ENCODE measurements around the gene EFHC1.
A peak's percentile ranks its signal among the peaks of the same experiment; 100 is the strongest.
"Not testable (repeated sequence)": the region's sequence is repeated elsewhere in the genome, so short reads cannot be mapped to it uniquely, and the experiment has no call there.

Gene EFHC1, protein sequence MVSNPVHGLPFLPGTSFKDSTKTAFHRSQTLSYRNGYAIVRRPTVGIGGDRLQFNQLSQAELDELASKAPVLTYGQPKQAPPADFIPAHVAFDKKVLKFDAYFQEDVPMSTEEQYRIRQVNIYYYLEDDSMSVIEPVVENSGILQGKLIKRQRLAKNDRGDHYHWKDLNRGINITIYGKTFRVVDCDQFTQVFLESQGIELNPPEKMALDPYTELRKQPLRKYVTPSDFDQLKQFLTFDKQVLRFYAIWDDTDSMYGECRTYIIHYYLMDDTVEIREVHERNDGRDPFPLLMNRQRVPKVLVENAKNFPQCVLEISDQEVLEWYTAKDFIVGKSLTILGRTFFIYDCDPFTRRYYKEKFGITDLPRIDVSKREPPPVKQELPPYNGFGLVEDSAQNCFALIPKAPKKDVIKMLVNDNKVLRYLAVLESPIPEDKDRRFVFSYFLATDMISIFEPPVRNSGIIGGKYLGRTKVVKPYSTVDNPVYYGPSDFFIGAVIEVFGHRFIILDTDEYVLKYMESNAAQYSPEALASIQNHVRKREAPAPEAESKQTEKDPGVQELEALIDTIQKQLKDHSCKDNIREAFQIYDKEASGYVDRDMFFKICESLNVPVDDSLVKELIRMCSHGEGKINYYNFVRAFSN

DNA sequence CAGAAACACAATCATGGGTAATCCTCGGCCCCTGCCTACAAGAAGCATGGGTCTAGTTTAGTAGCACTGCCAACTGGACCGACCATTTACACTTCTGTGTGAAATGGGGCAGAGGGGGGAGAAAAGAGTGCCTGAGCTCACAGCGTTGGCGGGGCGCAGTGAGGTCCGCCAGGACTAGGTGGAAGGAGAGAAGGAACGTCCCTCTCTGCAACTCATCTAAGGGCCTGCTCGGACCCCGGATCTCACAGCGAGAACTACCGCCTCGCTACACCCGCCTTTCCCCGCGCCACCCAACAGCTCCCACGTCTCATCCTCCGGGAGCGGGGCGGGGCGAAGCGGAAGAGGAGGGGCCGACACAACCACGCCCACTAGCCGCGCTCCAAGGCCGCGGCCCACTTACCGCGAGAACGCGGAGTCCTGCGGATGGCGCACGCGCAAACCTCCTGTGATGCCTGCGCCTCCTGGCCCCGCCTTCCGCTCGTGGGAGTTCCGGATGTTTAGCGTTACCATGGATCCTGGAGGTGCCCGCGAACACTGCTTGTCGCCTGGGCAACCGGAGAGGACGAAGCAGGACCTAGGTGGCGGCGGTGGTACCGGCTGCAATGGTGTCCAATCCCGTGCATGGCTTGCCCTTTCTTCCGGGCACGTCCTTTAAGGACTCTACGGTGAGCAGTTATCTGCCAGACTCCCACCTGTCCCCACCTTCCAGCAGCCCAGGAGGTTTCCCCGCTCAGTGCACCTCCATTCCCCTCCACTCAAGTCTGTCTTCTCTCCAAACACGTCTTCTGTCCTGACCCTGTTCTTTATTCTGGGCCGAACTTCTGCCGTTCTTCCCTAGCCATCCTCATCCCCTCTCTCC lies at the start of gene EFHC1:
Gene EFHC1 (plus strand): TSS at position 534 of the 859 bp plus-strand sequence. CDS start 69 bp downstream, at position 603.
- peak; percentile 93 to 95 for DNase-seq

DNA sequence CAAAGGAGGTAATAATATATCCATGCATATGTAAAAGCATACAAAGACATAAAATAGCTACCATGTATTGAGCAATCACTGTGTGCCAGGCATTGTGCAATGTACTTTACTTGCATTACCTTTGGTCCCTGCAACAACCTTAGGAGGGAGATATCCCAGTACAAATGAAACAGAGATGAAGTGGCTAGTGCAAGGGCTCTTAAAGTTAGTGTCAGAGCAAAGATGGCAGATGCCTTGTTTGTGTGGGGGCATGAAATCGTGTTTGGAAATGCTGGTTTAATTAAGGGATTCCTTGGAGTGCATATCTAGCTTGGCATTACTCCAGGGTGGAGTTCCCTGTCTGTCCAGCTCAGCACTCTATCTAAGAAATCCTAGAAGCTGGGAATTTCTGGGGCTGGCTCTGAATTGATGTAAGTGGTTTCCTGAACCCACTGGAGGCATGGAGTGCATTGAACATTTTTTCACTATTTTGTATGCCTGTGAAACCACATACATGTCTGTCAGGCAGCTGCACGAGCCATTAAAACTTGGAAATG lies 48.4 kb upstream of the EFHC1 start:
- no peak for DNase-seq

DNA sequence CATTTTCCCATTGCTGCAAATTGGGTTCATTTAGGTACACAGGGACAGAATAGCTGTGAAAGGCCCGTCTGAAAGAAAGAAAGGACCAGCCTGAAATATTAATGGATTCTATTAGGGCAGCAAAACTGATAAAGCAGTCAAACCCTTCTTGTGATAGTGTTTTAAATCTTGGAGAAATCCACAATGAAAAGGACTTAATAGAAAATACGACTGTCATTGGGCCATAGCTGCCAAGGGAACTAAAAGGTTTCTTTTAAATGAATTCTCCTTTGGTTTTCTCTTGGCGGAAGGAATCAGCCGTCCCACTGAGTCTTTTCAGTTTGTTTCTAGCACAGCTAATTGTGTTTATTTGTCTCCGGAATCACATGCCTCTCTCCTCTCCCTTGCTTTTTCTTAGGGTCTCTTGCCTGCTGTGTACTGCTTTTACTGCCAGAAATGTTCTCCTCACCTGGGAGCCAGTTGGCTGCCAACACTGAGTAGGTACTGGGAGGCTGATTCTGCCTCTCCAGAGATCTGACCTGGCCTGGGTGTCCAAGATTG lies 46.9 kb upstream of the EFHC1 start:
- no peak for DNase-seq

DNA sequence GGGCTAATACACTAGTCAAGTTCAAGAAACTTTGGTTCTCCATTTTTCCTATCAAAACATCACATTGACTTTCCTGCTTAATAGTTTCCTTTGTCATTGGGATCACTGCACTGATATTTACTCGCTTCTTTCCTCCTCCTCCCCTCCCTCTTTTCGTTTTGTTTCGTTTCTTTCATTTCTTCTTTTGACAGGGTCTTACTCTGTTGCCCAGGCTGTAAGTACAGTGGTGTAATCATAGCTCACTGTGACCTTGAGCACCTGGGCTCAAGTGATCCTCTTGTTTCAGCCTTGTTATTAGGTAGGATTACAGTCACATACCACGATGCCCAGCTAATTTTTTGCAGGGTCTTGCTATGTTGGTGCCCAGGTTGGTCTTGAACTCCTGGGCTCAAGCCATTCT lies 45.9 kb upstream of the EFHC1 start:
- DNase-seq, result no peak

DNA sequence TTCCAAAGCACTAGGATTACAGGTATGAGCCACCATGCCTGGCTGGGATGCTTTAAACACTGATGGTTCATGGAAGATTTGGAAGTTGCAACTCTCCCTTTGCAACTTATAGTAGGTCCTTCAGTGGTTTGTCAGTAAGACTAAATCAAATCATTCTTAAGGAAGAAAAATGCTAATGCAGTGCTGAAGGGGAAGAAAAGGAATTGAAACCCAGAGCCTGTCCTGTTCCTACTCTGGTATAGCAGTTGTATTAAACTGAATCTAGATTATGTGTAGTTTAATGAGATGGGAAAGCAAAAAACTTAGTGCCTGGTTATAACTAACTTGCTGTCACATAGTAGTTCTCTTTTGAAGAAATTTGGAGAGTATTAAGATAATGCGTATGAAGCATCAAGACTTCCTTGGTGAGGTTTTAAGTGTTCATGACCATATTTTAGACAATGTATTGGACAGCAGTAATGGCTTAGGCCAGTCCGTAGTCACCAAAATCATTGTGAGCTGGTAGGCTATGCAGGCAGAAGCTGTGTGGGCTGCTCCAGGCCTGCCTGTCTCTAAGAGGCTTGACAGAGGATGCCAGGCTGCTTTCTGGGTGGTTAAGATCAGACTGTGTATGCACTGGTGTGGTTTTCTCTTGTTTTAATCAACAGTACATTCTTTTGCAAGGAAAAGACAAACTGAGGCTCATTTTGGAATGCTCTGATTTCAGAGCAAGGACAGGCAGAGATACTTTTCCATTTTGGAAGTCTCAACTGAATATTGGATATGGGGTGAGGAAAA lies 44.2 kb upstream of the EFHC1 start:
- DNase-seq, result no peak

DNA sequence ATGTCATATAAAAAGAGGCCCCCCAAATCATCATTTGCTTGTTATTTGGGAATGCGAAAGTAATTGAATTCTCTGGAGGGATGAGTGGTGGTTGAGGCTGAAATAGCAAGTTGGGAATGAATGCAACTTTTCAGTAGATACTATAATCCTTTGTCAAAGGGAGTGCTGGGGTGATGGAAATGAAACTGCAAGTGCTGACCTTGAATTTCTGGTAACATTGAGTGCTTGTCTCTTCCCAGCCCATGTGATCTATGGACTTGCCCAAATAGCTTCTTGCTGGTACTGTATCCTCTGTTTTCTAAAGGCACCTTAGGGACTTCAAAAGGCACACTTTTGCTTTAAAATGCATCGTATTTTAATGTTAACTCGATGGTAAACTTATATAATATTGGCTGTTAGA lies 43.4 kb upstream of the EFHC1 start:
- no peak for DNase-seq

DNA sequence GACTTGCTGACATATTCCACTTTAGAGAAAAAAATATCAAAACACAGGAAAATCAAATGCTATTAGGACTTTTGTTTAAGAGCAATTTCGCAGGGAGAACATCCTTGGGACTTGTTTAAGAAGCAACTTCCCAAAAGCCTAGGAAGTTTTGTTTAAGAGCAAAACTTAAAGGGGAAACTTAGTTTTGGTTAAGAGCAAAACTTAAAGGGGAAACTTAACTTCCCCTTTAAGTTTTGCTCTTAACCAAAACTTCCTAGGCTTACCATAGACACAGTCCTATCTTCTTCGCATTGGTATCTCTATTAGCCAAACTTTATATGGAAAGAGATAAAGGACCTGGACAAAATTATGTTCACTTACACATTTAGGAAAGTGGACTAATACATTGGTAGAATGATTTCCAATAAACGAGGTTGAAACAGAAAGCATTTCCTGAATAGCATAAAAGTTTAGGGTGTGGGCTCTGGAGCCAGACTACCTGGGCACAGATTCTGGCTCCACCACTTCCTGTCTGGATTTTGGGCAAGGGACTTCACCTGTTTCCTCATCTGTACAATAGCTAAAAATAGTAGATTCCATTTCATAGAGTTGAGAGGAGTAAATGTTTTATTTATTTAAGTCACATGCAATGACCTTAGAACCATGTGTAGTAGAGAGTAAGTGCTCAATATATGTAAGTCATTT lies 42.5 kb upstream of the EFHC1 start:
- DNase-seq, result peak; percentile 37 to 57

DNA sequence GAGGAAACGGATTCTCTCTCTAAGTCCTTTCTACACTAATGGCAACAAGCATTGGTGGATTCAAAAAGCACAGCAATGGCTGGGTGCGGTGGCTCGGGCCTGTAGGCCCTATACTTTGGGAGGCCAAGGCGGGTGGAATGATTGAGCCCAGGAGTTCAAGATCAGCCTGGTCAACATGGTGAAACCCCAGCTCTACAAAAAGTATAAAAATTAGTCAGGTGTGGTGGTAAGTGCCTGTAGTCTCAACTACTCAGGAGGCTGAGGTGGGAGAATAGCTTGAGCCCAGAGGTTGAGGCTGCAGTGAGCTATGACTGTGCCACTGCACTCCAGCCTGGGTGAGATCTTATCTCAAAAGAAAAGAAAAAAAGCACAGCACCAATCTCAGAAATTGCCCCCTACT lies 38.9 kb upstream of the EFHC1 start:
- no peak for DNase-seq

DNA sequence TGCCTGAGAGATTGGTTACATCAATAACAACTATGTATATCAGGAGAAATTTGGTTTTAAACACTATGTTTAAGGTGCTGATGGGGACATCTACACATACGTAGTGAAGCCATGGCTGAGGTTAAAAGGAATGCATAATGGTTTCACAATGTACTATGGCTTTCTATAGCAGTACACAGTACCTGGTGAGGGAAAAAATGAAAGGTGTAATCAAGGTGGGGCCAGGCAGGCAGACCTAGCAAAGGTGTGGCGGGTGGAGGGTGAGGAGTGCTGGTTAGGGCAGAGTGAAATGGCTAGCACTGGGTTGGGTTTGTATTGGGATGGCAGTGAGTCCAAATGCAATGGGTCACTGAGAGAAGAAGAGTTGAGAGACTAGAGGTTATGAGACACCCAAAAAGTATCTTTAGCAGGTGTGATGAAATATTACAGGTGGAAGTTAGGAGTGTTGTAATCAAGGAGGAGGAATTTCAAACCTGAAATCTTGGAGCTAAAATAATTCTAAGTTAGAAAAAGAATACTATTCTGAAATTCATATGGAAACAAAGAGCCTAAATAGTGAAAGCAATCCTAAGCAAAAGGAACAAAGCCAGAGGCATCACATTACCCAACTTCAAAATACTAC lies 35.9 kb upstream of the EFHC1 start:
- DNase-seq, result no peak

DNA sequence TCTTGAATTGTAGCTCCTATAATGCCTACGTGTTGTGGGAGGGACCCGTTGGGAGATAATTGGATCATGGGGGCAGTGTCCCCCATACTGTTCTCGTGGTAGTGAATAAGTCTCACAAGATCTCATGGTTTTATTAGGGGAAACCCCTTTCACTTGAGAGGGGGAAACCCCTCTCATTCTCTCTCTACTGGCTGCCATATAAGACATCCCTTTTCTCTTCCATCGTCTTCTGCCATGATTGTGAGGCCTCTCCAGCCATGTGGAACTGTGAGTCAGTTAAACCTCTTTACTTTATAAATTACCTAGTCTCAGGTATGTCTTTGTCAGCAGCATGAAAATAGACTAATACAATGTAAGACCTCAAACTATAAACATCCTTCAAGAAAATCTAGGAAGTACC lies 35.1 kb upstream of the EFHC1 start:
- DNase-seq, result no peak

DNA sequence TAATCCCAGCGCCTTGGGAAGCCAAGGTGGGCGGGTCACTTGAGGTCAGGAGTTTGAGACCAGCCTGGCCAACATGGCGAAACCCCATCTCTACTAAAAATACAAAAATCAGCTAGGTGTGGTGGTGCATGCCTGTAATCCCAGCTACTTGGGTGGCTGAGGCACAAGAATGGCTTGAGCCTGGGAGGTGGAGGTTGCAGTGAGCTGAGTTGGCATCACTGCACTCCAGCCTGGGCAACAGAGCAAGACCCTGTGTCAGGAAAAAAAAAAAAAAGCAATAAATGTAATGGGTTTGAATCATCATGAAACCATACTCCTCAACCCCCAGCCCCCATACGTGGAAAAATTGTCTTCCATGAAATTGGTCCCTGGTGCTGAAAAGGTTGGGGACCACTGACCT lies 32.0 kb upstream of the EFHC1 start:
- DNase-seq, result not testable (repeated sequence)

DNA sequence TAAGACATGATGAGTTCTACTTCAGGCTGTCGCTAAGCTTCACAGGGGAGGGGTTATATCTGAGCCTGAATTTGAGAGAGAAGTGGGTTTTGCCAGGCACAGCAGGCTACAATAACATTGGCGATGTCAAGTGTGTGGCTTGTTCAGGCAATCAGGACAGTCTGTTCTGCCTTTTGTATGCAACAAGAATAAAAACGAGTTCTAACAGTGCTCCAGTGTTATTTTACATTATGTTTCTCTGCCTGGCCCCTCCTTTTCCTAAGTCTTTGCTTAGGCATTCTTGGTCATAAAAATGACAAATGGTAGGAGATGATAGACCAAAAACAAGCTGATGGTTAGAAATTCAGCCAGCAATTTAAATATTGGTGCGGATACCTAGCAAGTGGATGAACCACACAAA lies 31.4 kb upstream of the EFHC1 start:
- no peak for DNase-seq

DNA sequence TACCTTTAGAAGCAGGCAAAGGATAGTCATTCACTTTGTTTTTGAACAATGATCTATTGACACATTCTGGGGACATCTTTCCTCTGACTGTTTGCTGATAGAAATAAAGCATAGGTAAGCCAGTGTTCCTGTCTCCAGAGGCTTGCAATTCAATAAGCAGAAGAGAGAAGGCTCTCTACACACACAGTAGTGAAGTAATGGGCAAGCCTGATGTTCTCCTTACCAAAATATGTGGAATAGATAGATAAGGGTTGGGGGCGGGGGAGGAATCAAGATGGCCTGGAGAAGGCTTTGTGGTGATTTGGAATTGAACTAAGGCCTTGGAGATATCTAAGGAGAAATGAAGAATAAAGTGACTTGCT lies 30.9 kb upstream of the EFHC1 start:
- no peak for DNase-seq

DNA sequence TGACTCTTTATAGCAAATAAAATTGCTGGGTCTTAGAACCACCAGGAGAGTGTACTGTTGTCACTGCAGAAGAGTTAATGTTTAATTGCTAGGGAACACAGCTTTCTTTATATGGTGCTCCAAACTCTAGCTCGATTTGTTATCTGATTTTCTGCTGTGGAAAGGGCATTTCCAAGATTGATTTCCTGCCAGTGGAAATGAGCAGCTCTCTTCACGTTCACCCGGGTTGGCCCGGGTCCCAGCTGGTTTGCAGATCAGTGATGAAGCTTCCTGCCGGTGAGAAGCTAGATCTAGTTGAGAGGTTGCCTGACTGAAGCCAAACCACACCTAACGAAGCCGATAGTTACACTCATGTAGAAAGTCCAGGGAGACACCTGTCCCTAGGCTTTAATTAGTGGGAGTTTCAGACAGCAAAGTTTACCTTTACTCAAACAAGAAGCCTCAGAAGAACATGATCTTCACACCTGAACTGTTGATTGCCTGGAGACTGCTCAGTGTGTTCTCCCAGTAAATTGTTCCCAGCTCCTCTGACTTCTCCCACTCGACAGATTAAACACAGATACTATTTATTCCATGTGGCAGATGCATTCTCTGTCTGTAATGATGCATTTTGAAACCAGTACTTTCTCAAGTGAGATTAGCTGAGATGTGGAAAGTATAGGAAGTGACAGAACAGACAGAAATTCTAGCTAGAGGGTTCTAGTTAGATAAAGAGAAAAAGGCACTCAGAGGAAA lies 30.3 kb upstream of the EFHC1 start:
- peak; percentile 50 to 59 for DNase-seq

DNA sequence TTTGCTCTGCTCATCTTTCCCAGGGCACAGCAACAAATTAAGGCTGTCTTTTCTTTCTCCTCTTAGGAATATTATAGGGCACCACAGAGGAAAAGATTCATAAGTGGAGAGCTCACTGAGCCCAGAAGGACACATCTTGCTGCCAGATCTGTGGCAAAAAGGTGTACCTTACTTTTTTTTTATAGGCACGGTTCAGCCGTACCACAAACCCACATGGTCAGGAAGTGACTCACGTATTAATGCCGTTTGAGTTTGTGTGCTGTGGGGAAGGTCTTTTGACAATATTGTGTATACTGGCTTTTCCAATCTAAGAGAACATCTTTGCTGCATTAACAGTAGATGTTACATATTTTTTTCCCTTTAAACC lies 29.8 kb upstream of the EFHC1 start:
- peak; percentile 50 to 78 for DNase-seq

DNA sequence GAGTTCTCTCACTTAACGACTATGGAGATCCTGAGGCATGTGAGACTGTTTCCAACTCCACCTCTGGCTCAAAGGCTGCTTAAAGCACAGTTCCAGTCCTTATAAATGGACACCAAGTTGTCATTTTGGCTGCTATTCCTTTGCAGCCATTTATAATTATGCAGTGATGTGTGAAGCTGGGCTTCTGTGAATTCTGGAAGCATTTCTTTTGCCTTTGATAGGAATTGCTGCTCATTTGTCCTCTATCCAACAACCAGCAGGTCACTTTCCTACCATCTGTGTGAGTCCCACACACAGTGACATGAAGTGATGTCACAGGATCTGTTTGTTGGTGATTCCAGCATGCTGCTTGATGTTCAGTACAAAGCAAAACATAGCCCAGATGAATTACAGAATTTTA lies 28.5 kb upstream of the EFHC1 start:
- no peak for DNase-seq

DNA sequence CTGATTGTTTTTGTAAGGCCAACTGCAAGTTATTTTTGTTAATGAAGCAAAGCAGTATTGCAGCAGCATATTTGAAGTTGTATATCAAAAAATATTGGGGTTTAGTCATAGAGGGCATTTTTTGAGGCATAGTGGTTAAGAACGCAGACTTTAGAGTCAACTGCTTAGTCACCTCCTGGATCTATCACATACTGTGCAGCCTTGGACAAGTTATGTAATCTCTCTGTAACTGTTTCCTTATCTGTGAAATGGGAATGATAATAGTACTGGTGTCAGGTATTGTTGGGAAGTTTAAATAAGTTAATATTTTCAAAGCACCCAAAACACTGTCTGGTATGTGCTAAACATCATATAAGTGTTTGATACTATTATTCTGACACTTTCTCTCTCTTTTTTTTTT lies 27.2 kb upstream of the EFHC1 start:
- DNase-seq, result no peak

DNA sequence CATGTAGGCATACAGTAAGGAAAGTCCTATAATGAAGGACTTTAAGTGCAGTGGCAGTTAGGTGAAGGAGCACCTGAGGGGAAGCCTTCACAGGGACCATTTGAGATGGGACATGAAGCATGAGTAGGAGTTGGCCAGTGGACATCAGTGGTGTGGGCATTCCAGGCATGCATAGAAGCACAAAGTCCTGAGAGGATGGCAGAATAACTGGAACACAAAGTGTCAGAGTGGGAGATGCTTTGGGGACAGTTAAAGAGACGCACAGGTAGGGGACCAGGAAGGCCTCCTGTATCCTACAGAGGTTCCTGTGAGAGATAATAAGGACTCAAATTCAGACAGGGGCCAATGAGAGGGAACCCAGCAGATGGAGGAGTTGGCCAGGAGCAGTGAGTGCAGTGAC lies 26.4 kb upstream of the EFHC1 start:
- DNase-seq, result no peak

DNA sequence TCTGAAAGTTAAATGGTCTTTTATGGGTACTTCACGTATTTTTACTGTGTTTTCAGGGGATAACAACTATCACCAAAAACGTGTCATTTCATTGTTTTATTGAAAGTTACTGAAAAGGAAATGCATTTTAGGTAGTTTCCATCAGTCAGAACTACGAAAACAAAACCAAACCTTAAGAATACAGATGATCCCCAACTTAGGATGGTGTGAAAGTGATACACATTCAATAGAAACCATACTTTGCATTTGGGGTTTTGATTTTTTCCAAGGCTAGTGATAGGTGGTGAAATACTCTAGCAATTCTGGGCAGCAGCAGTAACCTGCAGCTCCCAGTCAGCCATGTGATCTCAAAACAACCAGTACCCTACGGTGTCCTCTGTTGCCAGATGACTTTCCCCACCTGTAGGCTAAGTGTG lies 25.9 kb upstream of the EFHC1 start:
- DNase-seq, result no peak

DNA sequence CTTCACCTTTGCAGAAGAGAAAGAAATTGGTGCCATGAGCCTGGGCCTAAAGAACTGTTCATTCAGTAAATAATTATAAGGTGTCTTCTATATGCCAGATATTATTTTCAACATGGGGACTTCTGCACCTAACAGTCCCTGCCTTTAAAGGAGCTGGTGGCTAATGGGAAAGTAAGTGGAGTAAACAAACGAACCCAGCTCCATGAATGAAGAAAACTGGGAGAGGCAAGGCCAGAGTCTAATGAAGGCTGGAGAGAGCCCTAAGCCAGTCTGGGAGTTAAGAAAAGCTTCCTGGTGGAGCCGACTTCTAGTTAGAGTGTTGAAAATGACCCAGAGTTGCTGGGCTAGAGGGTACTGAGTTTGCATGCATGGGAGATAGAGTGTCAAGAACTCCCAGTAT lies 24.2 kb upstream of the EFHC1 start:
- no peak for DNase-seq
